ENCODE data around the gene CEPT1.

DNA sequence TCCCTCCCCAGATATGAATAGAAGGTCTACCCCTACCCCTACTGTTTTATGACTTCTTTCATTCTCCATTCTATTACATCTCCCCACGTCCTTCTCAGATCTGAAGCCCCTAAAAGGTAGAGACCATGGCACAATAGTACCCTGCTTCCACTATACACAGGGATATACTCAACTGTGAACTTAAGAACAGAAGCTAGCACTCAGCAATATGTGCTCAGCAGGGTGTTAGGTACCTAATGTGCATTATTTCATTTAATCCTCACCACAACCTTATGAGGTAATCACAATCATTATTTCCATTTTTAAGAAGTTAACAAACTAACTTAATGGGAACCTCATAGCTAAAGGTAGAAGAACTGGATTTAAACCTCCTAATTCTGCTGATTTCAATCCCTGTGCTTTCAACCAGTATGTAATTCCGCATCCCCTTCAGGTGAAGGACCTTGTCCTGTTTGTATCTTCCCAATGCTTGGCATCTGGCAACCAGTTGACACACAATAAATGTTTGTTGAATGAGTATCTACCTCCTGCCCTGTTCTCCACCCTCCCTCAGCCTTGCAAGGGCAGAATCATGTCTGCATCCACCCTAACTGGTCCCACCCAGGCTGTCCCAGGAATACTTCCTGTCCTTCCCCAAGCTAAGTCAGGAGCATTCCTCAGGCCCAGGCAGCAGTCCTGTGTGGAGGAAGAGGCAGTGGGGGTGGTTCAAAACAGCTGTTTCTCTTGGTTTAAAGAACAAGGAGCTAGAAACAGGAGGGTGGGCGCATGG lies 53.9 kb downstream of the CEPT1 start:
- TF ChIP-seq, protein P1, sequence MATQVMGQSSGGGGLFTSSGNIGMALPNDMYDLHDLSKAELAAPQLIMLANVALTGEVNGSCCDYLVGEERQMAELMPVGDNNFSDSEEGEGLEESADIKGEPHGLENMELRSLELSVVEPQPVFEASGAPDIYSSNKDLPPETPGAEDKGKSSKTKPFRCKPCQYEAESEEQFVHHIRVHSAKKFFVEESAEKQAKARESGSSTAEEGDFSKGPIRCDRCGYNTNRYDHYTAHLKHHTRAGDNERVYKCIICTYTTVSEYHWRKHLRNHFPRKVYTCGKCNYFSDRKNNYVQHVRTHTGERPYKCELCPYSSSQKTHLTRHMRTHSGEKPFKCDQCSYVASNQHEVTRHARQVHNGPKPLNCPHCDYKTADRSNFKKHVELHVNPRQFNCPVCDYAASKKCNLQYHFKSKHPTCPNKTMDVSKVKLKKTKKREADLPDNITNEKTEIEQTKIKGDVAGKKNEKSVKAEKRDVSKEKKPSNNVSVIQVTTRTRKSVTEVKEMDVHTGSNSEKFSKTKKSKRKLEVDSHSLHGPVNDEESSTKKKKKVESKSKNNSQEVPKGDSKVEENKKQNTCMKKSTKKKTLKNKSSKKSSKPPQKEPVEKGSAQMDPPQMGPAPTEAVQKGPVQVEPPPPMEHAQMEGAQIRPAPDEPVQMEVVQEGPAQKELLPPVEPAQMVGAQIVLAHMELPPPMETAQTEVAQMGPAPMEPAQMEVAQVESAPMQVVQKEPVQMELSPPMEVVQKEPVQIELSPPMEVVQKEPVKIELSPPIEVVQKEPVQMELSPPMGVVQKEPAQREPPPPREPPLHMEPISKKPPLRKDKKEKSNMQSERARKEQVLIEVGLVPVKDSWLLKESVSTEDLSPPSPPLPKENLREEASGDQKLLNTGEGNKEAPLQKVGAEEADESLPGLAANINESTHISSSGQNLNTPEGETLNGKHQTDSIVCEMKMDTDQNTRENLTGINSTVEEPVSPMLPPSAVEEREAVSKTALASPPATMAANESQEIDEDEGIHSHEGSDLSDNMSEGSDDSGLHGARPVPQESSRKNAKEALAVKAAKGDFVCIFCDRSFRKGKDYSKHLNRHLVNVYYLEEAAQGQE (IDR thresholded peaks at IDR 0.05; ENCODE audit: low read depth, low read length), result no peak
- TF ChIP-seq, protein P2, sequence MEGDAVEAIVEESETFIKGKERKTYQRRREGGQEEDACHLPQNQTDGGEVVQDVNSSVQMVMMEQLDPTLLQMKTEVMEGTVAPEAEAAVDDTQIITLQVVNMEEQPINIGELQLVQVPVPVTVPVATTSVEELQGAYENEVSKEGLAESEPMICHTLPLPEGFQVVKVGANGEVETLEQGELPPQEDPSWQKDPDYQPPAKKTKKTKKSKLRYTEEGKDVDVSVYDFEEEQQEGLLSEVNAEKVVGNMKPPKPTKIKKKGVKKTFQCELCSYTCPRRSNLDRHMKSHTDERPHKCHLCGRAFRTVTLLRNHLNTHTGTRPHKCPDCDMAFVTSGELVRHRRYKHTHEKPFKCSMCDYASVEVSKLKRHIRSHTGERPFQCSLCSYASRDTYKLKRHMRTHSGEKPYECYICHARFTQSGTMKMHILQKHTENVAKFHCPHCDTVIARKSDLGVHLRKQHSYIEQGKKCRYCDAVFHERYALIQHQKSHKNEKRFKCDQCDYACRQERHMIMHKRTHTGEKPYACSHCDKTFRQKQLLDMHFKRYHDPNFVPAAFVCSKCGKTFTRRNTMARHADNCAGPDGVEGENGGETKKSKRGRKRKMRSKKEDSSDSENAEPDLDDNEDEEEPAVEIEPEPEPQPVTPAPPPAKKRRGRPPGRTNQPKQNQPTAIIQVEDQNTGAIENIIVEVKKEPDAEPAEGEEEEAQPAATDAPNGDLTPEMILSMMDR (IDR thresholded peaks at IDR 0.05 in 2 of 3, conservative IDR thresholded peaks at IDR 0.05 in 1 of 3; ENCODE audit: control insufficient read depth in 2 of 3, extremely low read depth in 1 of 3, insufficient read depth in 1 of 3, low read depth in 3 of 3, low read length in 3 of 3), result no peak
- TF ChIP-seq, protein P3, sequence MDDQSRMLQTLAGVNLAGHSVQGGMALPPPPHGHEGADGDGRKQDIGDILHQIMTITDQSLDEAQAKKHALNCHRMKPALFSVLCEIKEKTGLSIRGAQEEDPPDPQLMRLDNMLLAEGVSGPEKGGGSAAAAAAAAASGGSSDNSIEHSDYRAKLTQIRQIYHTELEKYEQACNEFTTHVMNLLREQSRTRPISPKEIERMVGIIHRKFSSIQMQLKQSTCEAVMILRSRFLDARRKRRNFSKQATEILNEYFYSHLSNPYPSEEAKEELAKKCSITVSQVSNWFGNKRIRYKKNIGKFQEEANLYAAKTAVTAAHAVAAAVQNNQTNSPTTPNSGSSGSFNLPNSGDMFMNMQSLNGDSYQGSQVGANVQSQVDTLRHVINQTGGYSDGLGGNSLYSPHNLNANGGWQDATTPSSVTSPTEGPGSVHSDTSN (IDR thresholded peaks at IDR 0.05; ENCODE audit: insufficient replicate concordance, low read depth, low read length), result no peak

Data from GM12878 (cell line).